HG03457 (cell line): Measurements from ENCODE around the gene TMEM119.

ENCODE experiments used
- ATAC-seq: cut with Tn5 transposase; IDR thresholded peaks from one replicate; pipeline ENCODE4 v1.9.1; 2021; ENCODE audit warnings: moderate number of reproducible peaks; ENCODE audit not compliant: unreplicated experiment

TMEM119 gene

GRCh38 chr12:108616941-108617858 lies 19.3 kb upstream of the TMEM119 start:
- peak; percentile 78 for ATAC-seq

- no peak for ATAC-seq
Observed at GRCh38 chr12:108616359-108616758, 18.5 kb upstream of the TMEM119 start.

GRCh38 chr12:108615918-108616317 lies 18.0 kb upstream of the TMEM119 start:
- no peak for ATAC-seq

- no peak for ATAC-seq
Observed at GRCh38 chr12:108614639-108615038, 16.8 kb upstream of the TMEM119 start.

- no peak for ATAC-seq
Observed at GRCh38 chr12:108614041-108614440, 16.2 kb upstream of the TMEM119 start.

- no peak for ATAC-seq
Observed at GRCh38 chr12:108613548-108613947, 15.7 kb upstream of the TMEM119 start.

- ATAC-seq, result no peak
Observed at GRCh38 chr12:108612788-108613282, 15.0 kb upstream of the TMEM119 start.

- no peak for ATAC-seq
Observed at GRCh38 chr12:108611884-108612415, 14.1 kb upstream of the TMEM119 start.

- ATAC-seq, result no peak
Observed at GRCh38 chr12:108610856-108611605, 13.1 kb upstream of the TMEM119 start.

GRCh38 chr12:108610336-108610815 lies 12.5 kb upstream of the TMEM119 start:
- ATAC-seq, result no peak

- ATAC-seq, result no peak
Observed at GRCh38 chr12:108609537-108610335, 11.9 kb upstream of the TMEM119 start.

GRCh38 chr12:108608616-108609015 lies 10.7 kb upstream of the TMEM119 start:
- ATAC-seq, result no peak

- no peak for ATAC-seq
Observed at GRCh38 chr12:108607981-108608600, 10.2 kb upstream of the TMEM119 start.

- no peak for ATAC-seq
Observed at GRCh38 chr12:108606492-108606891, 8.6 kb upstream of the TMEM119 start.

GRCh38 chr12:108605690-108606406 lies 8.0 kb upstream of the TMEM119 start:
- no peak for ATAC-seq

- ATAC-seq, result no peak
Observed at GRCh38 chr12:108605000-108605689, 7.3 kb upstream of the TMEM119 start.

GRCh38 chr12:108604208-108604941 lies 6.5 kb upstream of the TMEM119 start:
- no peak for ATAC-seq

- ATAC-seq, result no peak
Observed at GRCh38 chr12:108603743-108604142, 5.9 kb upstream of the TMEM119 start.
